ENCODE data around the gene CXCR6.

The CXCR6 gene

GRCh38 chr3:45948881-45949280, 5.6 kb downstream of the CXCR6 start:
- no peak for DNase-seq (ENCODE audit: low read depth)

- no peak for DNase-seq (ENCODE audit: low read depth)
Measured at GRCh38 chr3:45949432-45949831, 6.2 kb downstream of the CXCR6 start.

GRCh38 chr3:45950131-45950530, 6.9 kb downstream of the CXCR6 start:
- DNase-seq (ENCODE audit: low read depth) = no peak

GRCh38 chr3:45950686-45951600, 7.7 kb downstream of the CXCR6 start:
- no peak for DNase-seq (ENCODE audit: low read depth)

GRCh38 chr3:45951946-45952345, 8.7 kb downstream of the CXCR6 start:
- no peak for DNase-seq (ENCODE audit: low read depth)

- DNase-seq (ENCODE audit: low read depth) = no peak
Measured at GRCh38 chr3:45952456-45952855, 9.2 kb downstream of the CXCR6 start.

DNA sequence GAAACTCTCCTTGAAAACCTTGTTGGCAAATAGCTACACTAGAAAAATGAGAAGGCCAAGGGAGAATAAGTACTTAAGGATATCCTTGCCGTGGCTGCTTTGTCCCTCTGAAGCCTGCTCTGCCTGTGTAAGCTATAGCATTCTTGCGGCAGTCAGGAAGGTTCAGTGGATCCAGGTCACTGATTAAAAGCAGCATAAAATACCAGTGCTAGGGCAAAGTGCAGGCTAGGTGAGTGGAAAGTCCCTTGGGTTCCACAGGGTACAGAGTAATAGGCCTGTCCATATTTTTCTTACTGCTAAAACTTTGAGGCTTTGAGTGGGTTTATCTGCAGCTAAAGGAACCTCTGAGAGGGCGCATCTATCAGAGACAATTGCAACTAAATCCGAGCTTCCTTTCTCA, 10.3 kb downstream of the CXCR6 start:
- DNase-seq (ENCODE audit: low read depth) = no peak

DNA sequence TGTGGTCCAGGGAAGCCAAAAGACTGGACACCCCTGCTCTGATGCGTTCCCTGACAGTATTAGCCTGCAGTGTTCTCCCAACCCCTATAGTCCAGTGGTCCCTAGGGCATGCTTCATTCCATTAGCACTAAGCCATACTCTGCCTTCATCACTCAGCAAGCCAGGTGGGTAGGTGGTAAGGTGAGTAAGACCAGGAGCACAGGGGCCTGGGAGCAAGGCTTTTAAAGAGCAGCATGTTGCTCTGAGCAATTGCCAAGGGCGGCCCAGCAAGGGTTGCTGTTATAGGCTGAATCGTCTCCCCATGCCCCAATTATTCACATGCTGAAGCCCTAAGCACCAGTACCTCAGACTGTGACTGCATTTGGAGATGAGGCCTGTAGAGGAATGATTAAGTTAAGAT, 11.0 kb downstream of the CXCR6 start:
- DNase-seq (ENCODE audit: low read depth) = no peak

DNA sequence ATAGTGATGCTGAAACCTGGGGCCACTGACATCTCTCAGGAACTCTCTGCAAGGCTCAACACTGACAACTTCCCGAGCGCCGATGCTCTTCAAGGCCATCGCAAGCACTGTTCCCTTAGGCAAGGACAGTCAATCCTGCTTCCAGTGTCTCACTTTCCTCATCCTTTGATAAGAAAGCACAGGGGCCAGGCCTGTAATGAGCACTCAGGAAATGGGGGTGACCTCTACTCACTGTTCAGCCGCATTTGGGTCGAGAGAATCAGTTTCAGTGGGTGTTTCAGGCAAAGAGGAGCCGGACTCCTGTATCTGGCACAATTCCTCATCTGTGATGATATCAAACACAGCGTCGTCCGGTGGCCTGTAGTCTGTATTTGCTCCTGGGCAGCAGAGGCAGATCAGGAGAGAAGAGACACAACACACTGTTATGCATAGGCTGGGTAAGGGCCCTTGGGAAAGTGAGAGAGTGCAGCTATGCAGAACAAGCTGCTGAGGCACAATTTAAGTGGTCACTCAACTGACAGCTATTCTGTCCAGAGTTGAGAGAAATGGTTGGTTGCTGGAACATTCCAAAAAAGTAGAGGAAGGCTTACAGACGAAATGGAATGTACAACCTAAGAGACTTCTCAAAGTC, 11.9 kb downstream of the CXCR6 start:
- no peak for DNase-seq (ENCODE audit: low read depth)

DNA sequence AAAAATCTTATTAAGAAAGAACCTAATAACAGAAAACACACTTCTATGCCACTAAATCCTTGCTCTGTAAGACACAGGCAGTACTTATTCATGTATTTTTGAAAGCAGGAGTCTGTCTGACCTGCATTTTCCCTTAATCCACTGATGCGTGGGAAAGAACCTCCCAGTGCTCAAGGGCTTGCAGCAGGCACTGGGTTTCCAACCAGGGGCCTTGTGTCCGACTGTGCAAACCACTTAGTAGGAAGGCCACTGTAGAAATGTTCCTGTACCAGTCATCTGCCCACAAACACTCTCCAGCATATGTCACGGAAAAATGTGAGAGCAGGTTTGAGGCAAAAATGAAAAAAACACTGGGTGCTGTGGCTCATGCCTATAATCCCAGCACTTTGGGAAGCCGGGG, 12.4 kb downstream of the CXCR6 start:
- DNase-seq (ENCODE audit: low read depth) = no peak

- no peak for DNase-seq (ENCODE audit: low read depth)
Measured at GRCh38 chr3:45957586-45957985, 14.3 kb downstream of the CXCR6 start.

DNA sequence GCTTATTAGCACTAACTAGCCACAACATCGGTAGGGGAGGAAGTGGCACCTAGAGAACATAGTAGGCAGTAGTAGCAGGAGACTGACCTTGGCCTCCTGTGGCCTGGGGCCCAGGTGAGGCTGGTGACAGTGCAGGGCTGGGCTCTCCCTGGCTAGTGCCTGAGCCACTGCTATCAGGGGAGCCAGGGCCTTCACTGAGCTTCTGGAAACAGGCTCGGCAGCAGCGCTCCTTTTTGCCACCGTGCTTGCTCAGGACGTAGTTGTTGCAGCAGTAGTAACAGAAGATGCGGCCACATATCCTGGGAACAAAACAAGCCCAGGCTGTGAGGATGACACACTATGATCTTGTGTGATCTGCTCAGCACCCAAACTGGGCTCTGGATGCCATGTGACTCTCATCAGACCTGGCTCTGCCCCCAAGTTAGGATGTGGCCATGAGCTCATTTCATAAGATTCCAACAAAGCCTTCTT, 15.1 kb downstream of the CXCR6 start:
- DNase-seq (ENCODE audit: low read depth) = peak; percentile 88

- DNase-seq (ENCODE audit: low read depth) = no peak
Measured at GRCh38 chr3:45959201-45959600, 15.9 kb downstream of the CXCR6 start.

DNA sequence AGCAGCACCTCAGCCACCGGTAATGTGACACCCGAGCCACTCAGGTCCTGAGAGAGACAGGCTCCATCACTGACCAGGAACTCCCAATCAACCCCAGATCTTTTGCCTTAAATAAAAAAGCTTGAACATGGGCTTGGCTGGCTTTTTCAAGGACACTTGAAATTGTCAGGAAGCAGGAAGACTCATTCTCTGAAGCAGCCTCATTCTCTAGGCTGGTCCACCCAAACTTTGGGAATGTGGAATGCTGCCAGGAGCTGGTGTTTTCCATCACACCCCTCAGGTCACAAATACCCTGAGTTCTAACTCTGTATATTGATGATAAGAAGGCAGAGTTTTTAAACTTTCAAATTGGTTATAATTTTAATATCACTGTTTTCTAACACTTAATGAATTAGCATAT, 17.0 kb downstream of the CXCR6 start:
- no peak for DNase-seq (ENCODE audit: low read depth)

GRCh38 chr3:45962033-45962432, 18.8 kb downstream of the CXCR6 start:
- no peak for DNase-seq (ENCODE audit: low read depth)

- DNase-seq (ENCODE audit: low read depth) = no peak
Measured at GRCh38 chr3:45964139-45964538, 20.9 kb downstream of the CXCR6 start.

DNA sequence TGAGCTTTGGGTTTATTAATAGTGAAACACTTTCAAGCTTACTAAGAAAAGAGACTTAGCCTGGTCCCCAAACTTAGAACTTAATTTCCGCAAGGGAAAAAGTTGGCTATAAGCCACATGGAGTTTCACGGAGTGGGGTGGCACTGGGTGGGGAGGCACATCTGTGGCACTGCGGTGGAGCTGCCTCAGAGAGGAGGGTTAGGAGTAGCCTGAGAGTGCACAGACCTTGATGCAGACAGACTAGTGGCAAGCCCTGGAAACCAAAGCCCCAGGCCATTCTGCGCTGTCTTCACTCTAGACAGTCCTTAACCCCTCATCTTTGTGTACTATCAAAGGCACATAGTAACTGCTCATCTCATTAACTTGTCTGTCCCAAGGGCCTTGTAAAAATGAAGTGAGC, 22.0 kb downstream of the CXCR6 start:
- DNase-seq (ENCODE audit: low read depth) = no peak

DNA sequence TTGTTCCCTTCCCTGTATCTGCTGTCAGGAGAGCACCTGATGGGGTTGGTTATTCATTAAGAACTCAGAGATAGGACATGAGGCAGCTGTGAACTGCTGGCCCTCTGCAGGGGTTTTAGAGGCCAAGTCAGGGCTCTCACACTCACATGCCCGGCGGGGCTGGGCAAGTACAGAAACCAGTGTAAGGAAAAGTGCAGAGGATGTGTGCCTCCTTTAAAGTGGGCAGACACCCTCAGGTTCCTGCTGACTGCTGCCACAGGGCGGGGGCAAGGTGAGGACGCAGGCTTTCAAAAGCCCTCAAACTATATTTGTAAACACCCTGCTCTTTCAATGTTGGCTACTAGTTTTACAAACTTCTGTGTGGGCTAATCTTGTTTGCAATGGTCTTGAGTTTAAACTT, 22.4 kb downstream of the CXCR6 start:
- no peak for DNase-seq (ENCODE audit: low read depth)

GRCh38 chr3:45966371-45966791, 23.1 kb downstream of the CXCR6 start:
- DNase-seq (ENCODE audit: low read depth) = no peak

DNA sequence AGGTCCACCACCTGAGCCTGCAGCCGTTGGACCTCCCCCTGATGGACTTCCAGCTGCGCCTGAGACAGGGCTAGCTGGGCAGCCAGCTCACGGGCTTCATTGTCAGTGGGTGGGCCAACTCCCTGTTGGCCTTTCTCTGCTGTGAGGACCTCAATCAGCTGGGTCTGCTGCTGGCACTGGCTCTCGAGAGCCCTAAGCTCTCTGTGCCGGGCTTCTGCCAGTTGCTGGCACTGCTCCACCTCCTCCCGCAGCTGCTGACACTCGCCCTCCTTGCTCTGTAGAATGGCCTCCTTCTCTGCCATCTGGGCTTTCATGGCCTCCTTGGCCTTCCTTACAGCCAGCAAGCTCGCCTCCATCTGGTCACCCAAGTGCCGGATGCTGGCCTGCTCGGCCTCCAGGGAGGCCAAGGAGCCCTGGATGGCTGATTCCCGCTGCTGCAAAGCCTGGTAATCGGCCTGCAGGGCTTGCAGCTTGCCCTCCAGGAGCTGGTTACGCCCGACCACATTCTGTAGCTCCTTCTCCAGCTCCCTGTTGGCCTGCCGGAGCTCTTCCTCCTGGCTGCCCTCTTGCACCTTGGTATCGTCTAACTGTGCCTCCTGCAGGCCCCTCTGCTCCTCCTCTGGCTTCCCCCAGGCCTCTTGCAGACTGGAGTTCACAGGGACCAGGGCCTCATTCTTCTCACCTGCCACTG, 23.8 kb downstream of the CXCR6 start:
- no peak for DNase-seq (ENCODE audit: low read depth)

- no peak for DNase-seq (ENCODE audit: low read depth)
Measured at GRCh38 chr3:45967724-45968123, 24.5 kb downstream of the CXCR6 start.

DNA sequence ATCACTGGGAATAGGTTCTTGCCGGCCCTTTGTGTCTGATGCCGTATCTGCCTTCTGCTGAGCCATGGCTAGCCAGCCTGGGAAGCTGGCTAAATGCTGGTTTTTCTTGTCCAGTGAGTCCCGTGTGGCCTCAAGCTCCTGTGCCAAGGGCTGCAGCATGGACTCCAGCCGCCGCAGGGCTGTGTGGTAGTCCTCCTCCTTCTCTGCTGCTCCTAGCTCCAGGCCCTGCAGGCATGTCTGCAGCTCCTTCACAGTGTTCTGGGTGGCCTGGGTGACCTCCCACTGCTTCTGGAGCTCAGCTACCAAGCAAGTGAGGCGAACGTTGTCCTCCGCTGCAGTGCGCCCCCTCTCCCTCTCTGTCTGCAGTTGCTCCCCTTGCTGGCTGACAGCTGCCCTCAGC, 24.9 kb downstream of the CXCR6 start:
- DNase-seq (ENCODE audit: low read depth) = no peak

- no peak for DNase-seq (ENCODE audit: low read depth)
Measured at GRCh38 chr3:45968706-45969105, 25.4 kb downstream of the CXCR6 start.
